CD4-positive, alpha-beta T cell treated with Interleukin-17A for 4 hours (primary cell): ENCODE measurements around the gene ZNF229.
"Not testable (repeated sequence)": the region's sequence is repeated elsewhere in the genome, so short reads cannot be mapped to it uniquely, and the experiment has no call there.

Source experiments
- DNase-seq: peaks from one replicate; pipeline ENCODE4 v3.0.0-alpha.2; 2020; ENCODE audit warnings: mixed read lengths

ZNF229 gene

GRCh38 chr19:44447916-44448674 lies at the start of gene ZNF229:
Gene ZNF229, minus strand, starts transcription at chr19:44448472. Its CDS starts 5,625 bp downstream, at chr19:44442847.
- DNase-seq, result peak; percentile 75

DNA sequence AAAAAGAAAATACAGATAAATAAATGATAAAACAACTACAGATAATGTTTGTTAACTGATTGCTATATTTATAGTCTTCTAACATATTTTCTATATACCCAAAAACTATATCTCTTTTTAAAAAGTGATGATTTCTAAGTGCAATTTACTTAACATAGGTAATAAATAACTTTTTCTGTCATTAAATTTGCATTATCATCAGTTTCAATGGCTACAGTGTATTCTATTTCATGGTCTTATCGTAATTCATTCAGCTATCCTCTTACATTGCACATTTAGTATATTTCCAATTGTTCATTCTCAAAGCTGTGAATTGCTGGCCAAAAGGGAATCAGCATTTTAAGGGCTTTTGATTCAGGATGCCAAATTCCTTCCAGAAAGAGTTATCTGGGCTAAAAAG lies 48.4 kb upstream of the ZNF229 start:
- no peak for DNase-seq

DNA sequence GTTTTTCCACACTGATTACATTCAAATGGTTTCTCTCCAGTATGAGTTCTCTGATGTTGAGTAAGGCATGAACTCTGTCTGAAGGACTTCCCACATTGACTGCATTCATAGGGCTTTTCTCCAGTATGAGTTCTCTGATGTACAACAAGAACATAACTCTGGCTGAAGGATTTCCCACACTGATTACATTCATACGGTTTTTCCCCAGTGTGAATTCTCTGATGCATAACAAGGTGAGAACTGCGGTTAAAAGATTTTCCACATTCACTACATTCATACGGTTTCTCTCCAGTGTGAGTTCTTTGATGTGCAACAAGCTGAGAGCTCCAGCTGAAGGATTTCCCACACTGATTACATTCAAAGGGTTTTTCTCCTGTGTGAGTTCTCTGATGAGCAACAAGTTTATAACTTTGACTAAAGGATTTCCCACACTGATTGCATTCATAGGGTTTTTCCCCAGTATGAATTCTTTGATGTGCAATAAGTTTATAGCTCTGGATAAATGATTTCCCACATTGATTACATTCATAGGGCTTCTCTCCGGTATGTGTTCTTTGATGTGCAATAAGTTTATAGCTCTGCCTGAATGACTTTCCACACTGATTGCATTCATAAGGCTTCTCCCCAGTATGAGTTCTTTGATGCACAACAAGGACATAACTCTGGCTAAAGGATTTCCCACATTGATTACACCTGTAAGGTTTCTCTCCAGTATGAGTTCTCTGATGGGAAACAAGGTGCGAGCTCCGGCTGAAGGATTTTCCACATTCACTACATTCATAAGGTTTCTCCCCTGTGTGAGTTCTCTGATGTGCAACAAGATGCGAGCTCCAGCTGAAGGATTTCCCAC lies 28.5 kb upstream of the ZNF229 start:
- DNase-seq, result no peak

DNA sequence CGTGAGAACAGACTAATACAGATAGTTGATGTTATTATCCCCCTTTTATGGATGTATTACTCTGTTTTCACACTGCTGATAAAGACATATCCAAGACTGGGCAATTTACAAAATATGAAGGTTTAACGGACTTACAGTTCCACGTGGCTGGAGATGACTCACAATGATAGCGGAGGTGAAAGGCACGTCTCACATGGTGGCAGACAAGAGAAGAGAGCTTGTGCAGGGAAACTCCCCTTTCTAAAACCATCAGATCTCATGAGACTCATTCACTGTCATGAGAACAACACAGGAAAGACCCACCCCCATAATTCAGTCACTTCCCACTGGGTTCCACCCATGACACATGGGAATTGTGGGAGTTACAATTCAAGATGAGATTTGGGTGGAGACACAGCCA lies 20.5 kb upstream of the ZNF229 start:
- DNase-seq, result not testable (repeated sequence)

GRCh38 chr19:44462600-44463286 lies 14.5 kb upstream of the ZNF229 start:
- DNase-seq, result not testable (repeated sequence)

DNA sequence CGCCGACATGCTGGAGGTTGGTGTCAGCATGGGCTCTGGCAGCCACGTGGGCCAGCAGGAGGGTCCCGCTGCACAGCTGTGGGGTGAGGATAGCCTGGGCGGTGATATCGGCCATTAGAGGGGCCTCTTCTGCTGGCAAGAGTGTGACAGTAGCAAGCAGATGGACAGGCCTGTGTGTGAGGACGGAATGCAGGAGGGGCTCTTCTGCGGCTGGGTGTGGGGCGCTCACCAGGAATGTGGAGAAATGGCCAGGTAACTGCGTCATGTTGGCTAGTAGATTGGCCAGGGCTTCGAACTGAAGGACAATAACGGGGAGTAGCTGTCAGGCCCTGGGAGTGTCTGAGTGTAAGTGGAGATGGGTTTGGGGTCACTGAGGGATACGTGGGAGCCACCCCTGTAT lies 7.7 kb upstream of the ZNF229 start:
- not testable (repeated sequence) for DNase-seq

- DNase-seq, result no peak
Observed at GRCh38 chr19:44455100-44455499, 6.8 kb upstream of the ZNF229 start.

DNA sequence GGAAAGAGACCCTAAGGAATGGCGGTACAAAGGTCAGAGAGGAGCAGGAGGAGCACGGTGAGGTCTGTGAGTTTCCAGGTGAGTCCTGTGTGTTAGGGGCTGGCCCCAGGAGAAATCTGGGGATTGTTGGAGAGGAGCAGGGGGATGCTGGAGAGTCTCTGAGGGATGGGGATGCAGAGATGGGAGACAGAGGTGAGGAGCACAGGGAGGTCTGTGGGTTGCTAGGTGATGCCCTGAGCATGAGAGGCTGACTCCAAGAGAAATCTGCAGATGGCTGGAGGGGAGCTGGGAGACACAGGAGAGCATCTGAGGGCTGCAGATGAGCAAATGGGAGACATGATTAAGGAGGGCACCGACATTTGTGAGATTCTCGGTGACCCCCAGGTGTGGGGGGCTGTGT lies 4.1 kb upstream of the ZNF229 start:
- DNase-seq, result no peak

DNA sequence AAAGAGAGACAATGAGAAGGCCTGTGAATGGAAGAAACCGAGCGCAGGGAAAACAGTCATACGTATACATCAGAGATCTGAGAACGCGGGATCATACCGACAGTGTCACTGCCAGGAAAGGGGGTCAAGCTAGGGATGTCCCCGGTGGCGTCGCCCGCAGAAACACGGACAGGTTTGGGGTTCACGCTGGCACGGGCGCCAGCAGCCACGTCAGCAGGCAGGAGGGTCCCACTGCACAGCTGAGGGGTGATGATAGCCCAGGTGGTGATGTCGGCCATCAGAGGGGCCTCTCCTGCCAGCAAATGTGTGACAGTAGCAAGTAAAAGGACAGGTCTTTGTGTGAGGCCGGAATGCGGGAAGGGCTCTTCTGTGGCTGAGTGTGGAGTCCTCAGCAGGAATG lies 3.4 kb upstream of the ZNF229 start:
- DNase-seq, result no peak

- no peak for DNase-seq
Observed at GRCh38 chr19:44438441-44438840, 9.8 kb downstream of the ZNF229 start.

DNA sequence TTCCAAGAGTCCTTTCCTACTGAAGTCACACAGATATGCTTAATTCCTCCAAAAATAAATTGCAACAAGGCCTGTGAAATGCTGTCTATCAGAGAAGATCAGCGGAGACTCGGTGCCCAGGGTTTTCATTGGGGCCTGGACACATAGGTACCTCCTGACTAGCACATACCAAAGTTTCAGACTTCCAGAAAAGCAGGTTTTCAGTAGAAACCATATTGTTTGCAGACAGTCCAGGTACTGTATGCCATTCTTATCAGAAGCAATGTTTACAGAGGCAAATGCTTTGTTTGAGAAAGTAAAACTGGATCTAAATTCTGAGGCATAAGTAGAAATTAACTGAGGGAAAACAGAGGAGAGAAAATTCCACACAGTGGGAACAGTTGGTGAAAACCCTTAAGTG lies 12.8 kb downstream of the ZNF229 start:
- DNase-seq, result no peak

GRCh38 chr19:44430956-44431355 lies 17.3 kb downstream of the ZNF229 start:
- DNase-seq, result no peak

GRCh38 chr19:44415553-44415952 lies 32.7 kb downstream of the ZNF229 start:
- not testable (repeated sequence) for DNase-seq

DNA sequence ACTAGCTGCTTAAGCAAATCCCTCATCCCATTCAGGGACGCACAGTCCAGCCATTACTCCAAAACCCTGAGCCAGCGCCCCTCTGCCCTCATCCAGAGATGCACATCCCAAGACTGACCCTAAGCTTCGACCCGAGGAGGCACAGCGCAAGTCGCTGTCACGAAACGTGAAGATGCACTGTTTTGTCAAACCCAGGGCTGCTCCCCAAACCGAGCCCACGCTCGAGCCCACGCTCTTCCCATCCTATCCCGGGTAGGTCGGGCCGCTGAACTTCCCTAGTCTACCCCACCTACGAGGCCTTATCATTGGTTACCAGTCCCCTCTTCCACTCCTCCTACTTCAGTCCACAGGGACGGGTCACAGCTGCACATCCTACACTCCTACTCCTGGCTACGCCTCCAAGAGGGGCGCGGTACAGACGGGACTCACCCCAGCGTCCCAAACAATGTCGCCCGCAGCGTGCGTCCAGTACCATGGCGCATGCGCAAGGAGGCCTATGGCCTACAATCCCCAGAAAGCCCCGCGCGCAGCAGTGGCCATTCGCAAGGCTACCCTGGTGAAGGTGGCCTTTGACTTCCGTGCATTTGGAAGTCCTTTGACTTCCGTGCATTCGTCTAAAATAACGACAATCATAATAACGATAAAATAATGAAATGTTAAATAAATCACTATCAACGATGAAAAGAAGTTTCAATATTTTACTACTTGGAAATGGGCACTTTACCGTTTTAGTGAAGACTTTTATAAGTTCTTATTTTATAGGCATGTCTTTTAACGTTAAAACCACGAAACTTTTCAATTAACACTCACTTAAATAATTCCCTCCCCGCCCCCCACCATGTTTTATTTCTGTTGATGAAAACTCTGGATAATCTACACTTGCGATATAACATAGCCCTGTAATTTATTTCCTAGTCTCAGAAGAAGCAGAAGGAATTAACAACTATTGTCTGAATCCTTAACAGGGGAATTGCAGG lies 46.8 kb downstream of the ZNF229 start, which contains the start of gene ZNF285:
Gene ZNF285, minus strand, starts transcription at position 470 of the 977 bp plus-strand sequence. CDS start 4,395 bp downstream, outside the sequence.
- peak; percentile 79 for DNase-seq

GRCh38 chr19:44389268-44389667 lies 59.0 kb downstream of the ZNF229 start:
- DNase-seq, result not testable (repeated sequence)
